HG03095 (cell line): ENCODE data around the gene CSAG3.

ENCODE experiments used
- ATAC-seq: cut with Tn5 transposase; IDR thresholded peaks from one replicate; pipeline ENCODE4 v1.9.1; 2021; ENCODE audit warnings: moderate library complexity; ENCODE audit not compliant: unreplicated experiment

CSAG3 gene

DNA sequence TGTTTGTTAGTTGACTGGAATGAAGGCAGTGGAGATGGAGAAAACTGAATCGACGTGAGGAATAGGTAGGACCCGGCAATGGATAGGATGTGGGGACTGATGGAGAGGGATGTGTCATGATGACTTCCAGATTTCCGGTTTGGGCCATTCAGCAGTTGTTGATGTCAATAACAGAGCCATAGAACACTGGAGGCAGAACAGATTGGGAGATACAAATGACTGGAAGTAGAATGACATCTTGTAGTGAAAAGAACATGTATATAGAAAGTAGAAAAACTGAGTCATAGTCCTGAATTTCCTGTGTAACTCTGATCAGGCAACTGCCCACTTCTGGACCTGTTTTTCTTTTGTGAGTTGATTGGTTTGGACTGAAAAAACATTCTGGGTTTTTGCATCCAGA lies 47.0 kb downstream of the CSAG3 start:
- ATAC-seq: no peak
